Ascending aorta (tissue), 2 donors: Measurements from ENCODE around the gene TCP11L2. TPM values are rescaled to one million over a fixed set of nuclear protein-coding genes. Genes with fewer than 3 reads are reported as not detected.

Source experiments
- DNase-seq, 2 donors: peaks; one replicate each; pipeline ENCODE4 v3.0.0-alpha.2; 2019; ENCODE audit warnings: low spot score in 2 of 2
- H3K27ac ChIP-seq, 2 donors: fragments of 200-600 bp; sonication (generic); one replicate each; pipeline ENCODE4 v1.5.1; 2016 to 2017; ENCODE audit warnings: mild to moderate bottlenecking in 1 of 2
- H3K27me3 ChIP-seq: fragments of 200-600 bp; sonication (generic); one replicate; pipeline ENCODE4 v1.5.1; 2017
- H3K36me3 ChIP-seq, 2 donors: fragments of 200-600 bp; sonication (generic); one replicate each; pipeline ENCODE4 v1.5.1; 2016
- H3K4me1 ChIP-seq, 2 donors: fragments of 200-600 bp; sonication (generic); one replicate each; pipeline ENCODE4 v1.5.1; 2016 to 2017; ENCODE audit warnings: mild to moderate bottlenecking in 1 of 2
- H3K4me3 ChIP-seq, 2 donors: fragments of 200-600 bp; sonication (generic); one replicate each; pipeline ENCODE4 v1.5.1; 2016 to 2017; ENCODE audit warnings: mild to moderate bottlenecking in 1 of 2
- H3K9me3 ChIP-seq, 2 donors: fragments of 200-600 bp; sonication (generic); one replicate each; pipeline ENCODE4 v1.5.1; 2016
- intact Hi-C: fragments of 100-400 bp; cut with DNase I; formaldehyde crosslinking; loops from one replicate; pipeline ENCODE4 v1.15.1; 2023
- total RNA-seq: library from RNA; depleted of rRNA; stranded (reverse); fragments of >200 nt; gene quantifications from one replicate; pipeline ENCODE4 v1.1.0, GENCODE V29; 2016
- TF ChIP-seq, protein P1 (sequence below), 3 experiments: fragments of 200-600 bp in 2 of 3; fragments of 450-650 bp in 1 of 3; sonication (generic) in 2 of 3; IDR thresholded peaks; one replicate each; pipeline ENCODE4 v1.5.1; 2016 to 2019; ENCODE audit warnings: antibody characterized with exemption in 3 of 3, mild to moderate bottlenecking in 1 of 3, moderate library complexity in 1 of 3

The TCP11L2 gene
- total RNA-seq, 1 donor from 2014 or later, result 16.0 TPM

DNA sequence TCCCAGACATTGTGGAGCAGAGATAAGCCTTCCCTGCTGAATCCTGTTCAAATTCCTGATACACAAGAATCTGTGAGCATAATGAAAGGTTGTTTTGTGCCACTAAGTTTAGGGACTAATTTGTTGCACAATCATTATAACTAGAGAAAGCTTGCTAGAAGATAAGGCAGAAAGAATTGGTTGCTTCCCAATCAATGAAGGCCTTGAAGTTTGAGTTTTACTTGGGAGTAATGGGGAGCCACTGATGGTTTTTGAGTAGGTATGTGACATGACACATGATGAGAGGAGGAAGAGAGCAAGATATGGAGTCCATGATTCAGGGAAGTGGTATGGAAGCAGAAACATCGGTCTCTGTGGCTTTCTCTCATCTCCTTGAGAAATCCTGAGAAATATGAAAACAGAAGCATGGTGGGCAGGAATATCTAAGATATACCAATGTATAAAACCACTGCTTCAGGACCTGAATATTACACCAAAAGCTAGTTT lies 13.3 kb upstream of the TCP11L2 start:
- Histone ChIP-seq H3K4me3 (no peak overlapping the region), H3K36me3 (no peaks in the 10 kb centered on the region), H3K9me3 (no peaks in the 10 kb centered on the region), H3K27ac (no peak overlapping the region), H3K4me1 (no peaks in the 10 kb centered on the region), H3K27me3 (no peaks in the 10 kb centered on the region)
- TF ChIP-seq, protein P1, sequence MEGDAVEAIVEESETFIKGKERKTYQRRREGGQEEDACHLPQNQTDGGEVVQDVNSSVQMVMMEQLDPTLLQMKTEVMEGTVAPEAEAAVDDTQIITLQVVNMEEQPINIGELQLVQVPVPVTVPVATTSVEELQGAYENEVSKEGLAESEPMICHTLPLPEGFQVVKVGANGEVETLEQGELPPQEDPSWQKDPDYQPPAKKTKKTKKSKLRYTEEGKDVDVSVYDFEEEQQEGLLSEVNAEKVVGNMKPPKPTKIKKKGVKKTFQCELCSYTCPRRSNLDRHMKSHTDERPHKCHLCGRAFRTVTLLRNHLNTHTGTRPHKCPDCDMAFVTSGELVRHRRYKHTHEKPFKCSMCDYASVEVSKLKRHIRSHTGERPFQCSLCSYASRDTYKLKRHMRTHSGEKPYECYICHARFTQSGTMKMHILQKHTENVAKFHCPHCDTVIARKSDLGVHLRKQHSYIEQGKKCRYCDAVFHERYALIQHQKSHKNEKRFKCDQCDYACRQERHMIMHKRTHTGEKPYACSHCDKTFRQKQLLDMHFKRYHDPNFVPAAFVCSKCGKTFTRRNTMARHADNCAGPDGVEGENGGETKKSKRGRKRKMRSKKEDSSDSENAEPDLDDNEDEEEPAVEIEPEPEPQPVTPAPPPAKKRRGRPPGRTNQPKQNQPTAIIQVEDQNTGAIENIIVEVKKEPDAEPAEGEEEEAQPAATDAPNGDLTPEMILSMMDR (IDR thresholded peaks at IDR 0.05), result no peak
- no peak for DNase-seq
- intact Hi-C loops, result no loop called here

GRCh38 chr12:106290666-106291065 lies 11.9 kb upstream of the TCP11L2 start:
- TF ChIP-seq, protein P1 (IDR thresholded peaks at IDR 0.05), result no peak
- Histone ChIP-seq H3K9me3 (no peaks in the 10 kb centered on the region), H3K27ac (no peak overlapping the region), H3K27me3 (no peaks in the 10 kb centered on the region), H3K4me1 (no peaks in the 10 kb centered on the region), H3K36me3 (no peaks in the 10 kb centered on the region), H3K4me3 (no peak overlapping the region)
- intact Hi-C loops, result no loop called here
- DNase-seq, result no peak

DNA sequence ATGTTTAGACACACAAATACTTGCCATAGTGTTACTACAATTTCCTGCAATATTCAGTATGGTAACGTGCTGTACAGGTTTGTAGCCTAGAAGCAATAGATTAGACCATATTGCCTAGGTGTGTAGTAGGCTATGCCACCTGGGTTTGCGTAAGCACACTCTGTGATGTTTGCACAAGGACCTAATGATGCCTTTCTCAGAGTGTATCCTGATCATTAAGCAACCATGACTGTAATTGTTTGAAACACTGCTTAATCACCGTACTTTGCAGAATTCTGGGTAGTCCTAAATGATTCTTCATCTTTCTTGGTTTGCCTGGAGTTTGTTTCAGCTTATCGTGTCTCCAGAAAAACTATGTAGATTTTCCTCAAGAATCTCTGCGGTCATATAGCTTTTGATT lies 11.2 kb upstream of the TCP11L2 start:
- Histone ChIP-seq H3K36me3 (no peaks in the 10 kb centered on the region), H3K4me1 (no peaks in the 10 kb centered on the region), H3K27ac (no peak overlapping the region), H3K27me3 (no peaks in the 10 kb centered on the region), H3K4me3 (no peak overlapping the region), H3K9me3 (no peaks in the 10 kb centered on the region)
- no peak for DNase-seq
- TF ChIP-seq, protein P1 (IDR thresholded peaks at IDR 0.05), result no peak
- intact Hi-C loops, result no loop called here

- Histone ChIP-seq H3K9me3 (no peaks in the 10 kb centered on the region), H3K27me3 (no peaks in the 10 kb centered on the region), H3K4me3 (no peak overlapping the region), H3K4me1 (no peaks in the 10 kb centered on the region), H3K36me3 (no peaks in the 10 kb centered on the region), H3K27ac (no peak overlapping the region)
- DNase-seq, result no peak
- intact Hi-C loops, result no loop called here
- TF ChIP-seq, protein P1 (IDR thresholded peaks at IDR 0.05), result no peak
Observed at GRCh38 chr12:106292339-106292738, 10.2 kb upstream of the TCP11L2 start.

DNA sequence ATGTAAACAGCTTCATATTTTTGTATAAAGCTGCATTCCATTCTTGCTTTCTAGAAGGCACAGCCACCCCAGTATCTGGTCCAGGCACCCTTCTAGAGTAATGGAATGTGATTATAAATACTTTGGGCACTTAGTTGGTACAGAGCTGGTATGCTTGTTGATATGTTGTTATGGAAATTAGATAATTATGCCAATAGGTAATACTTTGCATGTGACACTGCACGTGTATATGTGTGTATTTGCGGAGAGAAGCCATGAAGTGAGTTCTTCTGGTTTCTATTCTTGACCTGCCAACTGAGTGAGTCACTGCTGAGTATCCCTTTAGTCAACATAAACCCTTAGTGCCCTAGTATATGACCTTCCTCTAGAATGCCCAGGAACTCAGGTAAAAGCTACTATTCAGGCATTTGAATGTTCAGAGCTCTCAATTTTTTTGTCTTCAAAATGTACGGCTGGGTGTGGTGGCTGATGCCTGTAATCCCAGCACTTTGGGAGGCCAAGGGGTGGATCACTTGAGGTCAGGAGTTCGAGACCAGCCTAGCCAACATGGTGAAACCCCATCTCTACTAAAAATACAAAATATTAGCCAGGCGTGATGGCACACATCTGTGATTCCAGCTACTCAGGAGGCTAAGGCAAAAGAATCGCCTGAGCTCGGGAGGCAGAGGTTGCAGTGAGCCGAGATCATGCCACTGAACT lies 6.2 kb upstream of the TCP11L2 start:
- DNase-seq, result no peak
- intact Hi-C loops, result no loop called here
- H3K4me3 ChIP-seq, result no peak overlapping the region
- H3K4me1 ChIP-seq, result no peaks in the 10 kb centered on the region
- no peaks in the 10 kb centered on the region for H3K36me3 ChIP-seq
- H3K9me3 ChIP-seq, result no peaks in the 10 kb centered on the region
- TF ChIP-seq, protein P1 (IDR thresholded peaks at IDR 0.05), result no peak
- H3K27me3 ChIP-seq, result no peaks in the 10 kb centered on the region
- H3K27ac ChIP-seq, result no peak overlapping the region
